ENCODE data around the gene HLA-DMB.

DNA sequence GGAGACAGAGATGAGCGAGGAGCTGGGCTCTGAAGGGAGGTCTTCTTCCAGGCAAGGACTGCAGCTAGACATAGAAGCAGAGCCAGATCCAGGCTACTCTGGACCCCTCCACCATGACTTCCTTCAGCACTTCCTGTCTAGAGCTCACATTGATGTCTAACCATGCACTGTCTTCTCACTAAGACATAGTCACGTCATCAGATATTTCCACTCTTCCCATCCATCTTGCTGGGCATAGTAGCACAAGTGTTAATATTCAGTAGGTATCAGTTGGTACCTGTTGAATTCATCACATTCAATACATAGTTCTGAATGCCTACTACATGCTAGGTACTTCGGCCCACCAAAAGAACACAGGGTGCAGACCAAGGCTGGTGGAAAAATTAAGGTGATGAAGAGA lies 9.2 kb upstream of the HLA-DMB start:
- TF ChIP-seq CTCF (IDR thresholded peaks at IDR 0.05) (no peak), POLR2AphosphoS5 (IDR thresholded peaks at IDR 0.05) (no peak)
